SKM-1 treated with dmso at 0.1 percent for 144 hours (cell line): ENCODE results near the gene MLPH.

Source experiments
- DNase-seq: peaks from one replicate; lab custom pipeline; 2025; ENCODE audit not compliant: unreplicated experiment; lab: John Stamatoyannopoulos, UW

Gene MLPH

GRCh38 chr2:237496428-237496827 is 9.4 kb downstream of the MLPH start:
- DNase-seq: no peak

DNA sequence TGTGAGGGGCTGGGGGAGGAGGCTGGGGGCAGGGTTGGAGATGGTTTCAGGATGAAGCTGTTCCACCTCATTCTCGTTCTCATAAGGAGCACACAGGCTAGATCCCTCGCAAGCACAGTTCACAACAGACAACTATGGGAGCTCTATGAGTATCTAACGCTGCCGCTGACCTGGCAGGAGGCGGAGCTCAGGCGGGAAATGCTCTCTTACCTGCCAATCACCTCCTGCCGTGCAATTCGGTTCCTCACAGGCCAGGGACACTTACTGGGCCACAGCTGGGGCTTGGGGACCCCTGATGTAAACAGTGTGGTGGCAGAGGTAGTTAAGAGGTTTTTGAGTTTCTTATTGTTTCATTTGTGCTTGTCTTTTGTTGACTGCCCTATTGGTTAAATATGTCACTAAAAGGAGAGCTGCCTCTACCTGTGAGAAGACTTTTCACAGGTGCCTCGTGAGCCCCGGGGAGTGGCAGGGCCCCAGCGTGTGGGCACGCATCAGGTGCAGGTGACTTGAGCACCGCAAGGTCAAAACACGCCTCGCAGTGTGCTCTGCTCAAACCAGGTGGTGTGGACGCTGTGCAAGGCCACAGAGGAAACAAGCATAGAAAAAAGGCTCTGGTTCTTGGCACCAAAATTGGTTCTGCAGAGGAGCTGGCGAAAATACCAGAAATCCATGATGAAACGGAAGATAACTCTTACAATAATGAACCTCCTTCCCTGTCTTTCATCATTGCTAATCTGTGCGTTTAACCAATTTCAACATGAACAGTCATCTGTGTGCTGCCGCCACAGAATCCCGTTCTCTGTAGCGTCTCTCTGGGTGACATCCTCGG is 10.2 kb downstream of the MLPH start:
- DNase-seq: no peak

DNA sequence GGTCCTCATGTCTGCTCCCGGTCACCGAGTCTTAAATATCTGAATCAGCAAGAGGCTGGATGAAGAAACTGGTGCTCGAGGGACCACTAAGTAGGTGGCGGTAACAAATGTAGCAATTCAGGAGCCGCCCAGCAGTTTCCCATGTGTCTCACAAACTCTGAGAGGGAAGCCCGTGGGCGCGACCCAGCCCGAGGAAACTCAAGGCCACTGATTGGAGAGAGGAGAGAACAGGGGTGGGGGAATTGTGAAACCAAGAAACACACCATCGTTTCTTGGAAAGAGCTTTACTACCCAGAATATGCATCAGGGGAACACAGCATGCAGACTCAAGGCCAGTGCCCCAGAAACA is 10.8 kb downstream of the MLPH start:
- DNase-seq: no peak

GRCh38 chr2:237498341-237498740 is 11.3 kb downstream of the MLPH start:
- no peak for DNase-seq

- peak; percentile 1 for DNase-seq
These were observed 13.8 kb downstream of the MLPH start for GRCh38 chr2:237500681-237501424.

- DNase-seq: no peak
These were observed 15.0 kb downstream of the MLPH start for GRCh38 chr2:237501892-237502513.

GRCh38 chr2:237503201-237503600 is 16.1 kb downstream of the MLPH start:
- no peak for DNase-seq

- no peak for DNase-seq
These were observed 18.3 kb downstream of the MLPH start for GRCh38 chr2:237505188-237505939.

DNA sequence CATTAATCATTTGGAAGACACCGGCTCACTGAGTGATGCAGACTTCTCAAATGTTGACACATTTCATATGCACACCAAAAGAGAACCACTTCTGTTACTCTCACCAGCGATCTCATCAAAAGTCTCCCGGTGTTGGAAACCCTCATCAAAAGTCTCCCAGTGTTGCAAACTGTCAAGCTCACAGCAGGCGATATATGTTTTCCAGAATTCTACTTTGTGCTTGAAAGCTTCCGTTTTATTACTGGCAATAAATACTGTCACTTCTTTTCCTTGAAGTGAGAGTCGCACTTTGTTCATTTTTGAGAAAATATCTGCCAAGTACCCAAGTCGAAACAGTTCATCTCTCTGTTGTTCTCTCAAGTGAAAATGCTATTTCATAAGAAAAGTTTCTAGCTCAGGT is 20.5 kb downstream of the MLPH start:
- DNase-seq: no peak

- DNase-seq: no peak
These were observed 21.3 kb downstream of the MLPH start for GRCh38 chr2:237508361-237508760.

DNA sequence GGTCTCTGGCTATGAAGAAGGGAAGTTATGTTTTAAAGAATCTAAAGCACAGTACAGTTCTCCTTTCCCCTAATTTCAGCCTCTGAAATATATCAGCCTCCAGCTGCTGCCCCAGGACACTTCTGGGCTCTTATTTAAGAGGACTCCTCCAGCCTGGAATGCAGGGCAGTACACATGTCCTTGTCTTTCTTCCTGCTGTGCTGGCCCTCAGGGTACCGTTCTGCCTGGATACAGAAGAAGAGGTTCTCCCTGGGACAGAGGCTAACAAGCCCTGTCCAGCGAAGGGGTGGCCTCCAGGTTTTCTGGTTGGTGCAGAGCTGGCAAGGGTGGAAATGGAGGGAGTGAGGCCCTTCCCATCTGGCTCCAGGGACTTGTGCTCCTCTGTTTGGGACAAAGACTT is 22.1 kb downstream of the MLPH start:
- no peak for DNase-seq

- no peak for DNase-seq
These were observed 22.9 kb downstream of the MLPH start for GRCh38 chr2:237509905-237510304.

DNA sequence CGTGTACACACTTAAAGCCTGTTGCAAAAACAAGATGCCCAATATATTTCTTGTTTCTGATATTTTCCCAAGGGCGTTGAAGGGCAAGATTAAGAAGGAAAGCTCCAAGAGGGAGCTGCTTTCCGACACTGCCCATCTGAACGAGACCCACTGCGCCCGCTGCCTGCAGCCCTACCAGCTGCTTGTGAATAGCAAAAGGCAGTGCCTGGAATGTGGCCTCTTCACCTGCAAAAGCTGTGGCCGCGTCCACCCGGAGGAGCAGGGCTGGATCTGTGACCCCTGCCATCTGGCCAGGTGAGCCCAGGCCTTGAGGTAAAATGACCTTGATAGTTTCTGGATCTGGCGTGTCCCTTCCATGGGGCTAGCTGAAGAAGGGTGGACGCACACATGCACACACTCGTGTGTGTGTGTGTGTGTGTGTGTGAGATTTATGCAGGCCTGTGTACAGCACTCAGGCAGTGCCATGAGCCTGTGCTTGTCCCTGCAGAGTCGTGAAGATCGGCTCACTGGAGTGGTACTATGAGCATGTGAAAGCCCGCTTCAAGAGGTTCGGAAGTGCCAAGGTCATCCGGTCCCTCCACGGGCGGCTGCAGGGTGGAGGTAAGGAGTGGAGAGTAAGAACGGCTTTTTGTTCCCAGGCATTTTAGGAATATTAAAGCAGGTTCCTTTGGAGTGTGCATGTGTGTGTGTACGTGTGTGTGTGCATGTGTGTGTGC is 23.6 kb downstream of the MLPH start:
- no peak for DNase-seq

GRCh38 chr2:237511433-237511832 is 24.4 kb downstream of the MLPH start:
- DNase-seq: no peak

- no peak for DNase-seq
These were observed 24.9 kb downstream of the MLPH start for GRCh38 chr2:237511885-237512405.

DNA sequence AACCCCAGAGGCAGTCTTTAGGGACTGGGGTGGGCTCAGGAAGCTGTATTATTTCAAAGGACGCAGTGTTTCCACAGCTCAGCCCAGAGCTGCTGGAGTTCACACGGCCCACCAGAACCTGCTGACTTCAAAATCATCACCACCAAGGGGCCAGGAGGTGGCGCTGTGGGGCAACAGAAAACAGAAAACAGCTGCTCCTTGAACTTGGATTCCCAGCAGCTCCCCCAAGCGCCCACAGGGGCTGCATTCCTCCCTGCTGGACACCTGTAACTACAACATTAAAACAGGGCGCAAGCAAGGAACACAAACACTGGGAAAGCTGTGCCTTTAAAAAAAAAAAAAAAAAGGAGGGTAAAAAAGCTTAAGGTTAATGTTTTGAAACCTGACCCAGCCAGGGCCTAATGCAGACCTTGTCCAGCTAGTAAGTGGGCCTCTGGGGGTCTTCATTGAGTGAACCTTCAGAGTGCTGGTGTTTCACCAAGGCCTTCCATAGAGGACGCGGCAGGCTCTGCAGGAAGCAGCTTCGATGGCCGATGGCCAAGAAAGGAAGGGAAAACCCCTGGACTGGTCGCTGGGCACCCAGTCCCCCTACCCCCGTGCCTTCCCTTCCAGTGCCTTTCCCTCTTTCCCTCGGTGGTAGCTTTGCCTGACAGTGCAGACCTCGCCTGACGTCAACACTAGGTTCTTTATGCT is 25.9 kb downstream of the MLPH start:
- DNase-seq: peak; percentile 80

DNA sequence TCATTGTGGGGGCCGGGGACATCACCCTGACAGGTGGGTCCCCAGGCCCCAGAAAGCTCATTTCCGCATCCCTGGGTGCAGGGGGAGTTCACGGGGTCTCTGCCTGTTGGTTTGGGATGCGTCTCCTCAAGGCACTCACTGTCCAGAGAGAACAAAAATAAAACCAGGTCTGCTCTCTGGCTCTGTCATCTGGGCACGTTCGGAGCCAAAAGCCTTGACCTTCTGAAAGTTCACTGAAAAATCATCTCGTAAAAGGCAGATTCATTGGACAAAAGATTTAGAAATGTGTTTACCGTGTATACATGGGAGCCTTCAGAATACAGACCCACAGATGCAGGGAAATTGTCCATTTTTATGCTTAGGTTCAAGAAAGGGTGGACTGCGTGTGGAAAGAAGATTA is 26.6 kb downstream of the MLPH start:
- DNase-seq: no peak

DNA sequence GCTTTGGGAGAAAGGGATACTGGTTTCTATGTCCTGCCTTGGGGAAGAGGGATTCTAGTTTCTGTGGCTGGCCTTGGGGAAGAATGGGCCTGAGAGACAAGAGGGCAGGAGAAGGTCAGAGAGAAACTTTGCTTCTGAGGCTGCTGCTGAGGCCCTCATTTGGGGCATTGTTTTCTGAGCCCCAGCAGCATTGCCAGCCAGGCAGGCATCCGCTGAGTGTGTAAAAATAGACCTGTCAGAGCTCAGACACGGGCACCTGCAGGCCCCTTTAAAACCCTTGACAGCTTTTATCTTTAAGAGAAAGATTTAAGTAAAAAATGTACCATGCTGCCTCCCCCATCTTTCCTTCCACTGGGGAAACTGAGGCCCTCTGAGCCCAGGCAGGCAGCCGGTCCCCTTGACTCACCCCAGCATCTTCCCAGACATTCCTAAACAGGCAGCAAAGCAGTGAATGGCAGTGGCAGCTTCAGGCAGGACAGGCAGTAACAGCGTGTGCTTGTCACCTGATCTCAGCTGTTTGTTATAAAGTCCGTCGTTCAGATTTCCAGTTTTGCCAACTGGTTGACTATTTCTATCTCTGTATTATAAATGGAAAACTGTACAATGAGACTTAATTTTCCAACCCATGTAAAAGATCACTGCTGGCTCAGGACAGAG is 27.6 kb downstream of the MLPH start:
- DNase-seq: no peak

GRCh38 chr2:237515166-237515565 is 28.1 kb downstream of the MLPH start:
- DNase-seq: no peak
